Measurements from ENCODE around the gene TIPARP.

GRCh38 chr3:156649681-156650080 lies 24.7 kb upstream of the TIPARP start:
- TF ChIP-seq CTCF (IDR thresholded peaks at IDR 0.05) (no peak), POLR2A (IDR thresholded peaks at IDR 0.05) (no peak)

Measured in right lobe of liver (tissue), 4 donors.